Panc1 (cell line): ENCODE data around the gene ADAD1. TPM values are rescaled to one million over a fixed set of nuclear protein-coding genes. Genes with fewer than 3 reads are reported as not detected.
A peak's percentile ranks its signal among the peaks of the same experiment; 100 is the strongest.

Source experiments
- ATAC-seq: fragments of 200-7000 bp; cut with Tn5 transposase; 2 replicates; pipeline ENCODE4 v1.9.1; 2020; ENCODE audit warnings: mild to moderate bottlenecking, moderate library complexity
- BruUV-seq: library from RNA; stranded (reverse); fragments of 400-500 nt; replicated peaks from 2 replicates; lab custom pipeline; 2021; lab: Mats Ljungman, UMichigan
- CTCF ChIA-PET: fragments of 300-600 bp; sonication (Branson Sonifier 250); formaldehyde crosslinking; loops from one replicate; lab custom pipeline; 2022; ENCODE audit warnings: antibody characterized with exemption; lab: Charles Lee
- POLR2A ChIA-PET: fragments of 300-600 bp; sonication (Branson Sonifier 250); formaldehyde crosslinking; loops from one replicate; lab custom pipeline; 2022; ENCODE audit warnings: antibody characterized with exemption; lab: Charles Lee
- DNase-seq: peaks from one replicate; pipeline ENCODE4 v3.0.0-alpha.2; 2010; ENCODE audit warnings: low read depth, low spot score
- H3K27ac ChIP-seq: 2 replicates; pipeline ENCODE4 v1.5.1; 2011; ENCODE audit warnings: mild to moderate bottlenecking, low read length, inconsistent platforms
- H3K27me3 ChIP-seq: fragments of 200-500 bp; sonication (Bioruptor generic); 2 replicates; pipeline ENCODE4 v1.6.0; 2014; ENCODE audit warnings: low read length, inconsistent platforms; ENCODE audit not compliant: control insufficient read depth, insufficient read depth
- H3K36me3 ChIP-seq: fragments of 200-500 bp; sonication (Bioruptor generic); 2 replicates; pipeline ENCODE4 v1.5.1; 2014; ENCODE audit warnings: inconsistent platforms, mild to moderate bottlenecking, low read length, moderate library complexity; ENCODE audit not compliant: control insufficient read depth, insufficient read depth
- H3K4me1 ChIP-seq: 2 replicates; pipeline ENCODE4 v1.5.1; 2011; ENCODE audit warnings: inconsistent platforms, mild to moderate bottlenecking, low read length, moderate library complexity; ENCODE audit not compliant: control insufficient read depth, insufficient read depth
- H3K4me3 ChIP-seq, 2 experiments: 2 replicates each; pipeline ENCODE4 v1.5.1; 2011 to 2012; ENCODE audit warnings: low read depth in 2 of 2, low read length in 2 of 2, mild to moderate bottlenecking in 2 of 2, inconsistent platforms in 1 of 2, moderate library complexity in 1 of 2
- H3K9me3 ChIP-seq: fragments of 200-500 bp; sonication (Bioruptor generic); 2 replicates; pipeline ENCODE4 v1.5.1; 2014; ENCODE audit warnings: low read depth, mild to moderate bottlenecking, inconsistent platforms, low read length, moderate library complexity; ENCODE audit not compliant: control insufficient read depth, insufficient read depth
- CTCF ChIP-seq: fragments of 450-650 bp; IDR thresholded peaks from 2 replicates; pipeline ENCODE4 v1.5.1; 2017; ENCODE audit warnings: mild to moderate bottlenecking
- POLR2AphosphoS5 ChIP-seq: IDR thresholded peaks from 2 replicates; pipeline ENCODE4 v1.6.1; 2012; ENCODE audit warnings: mild to moderate bottlenecking, low read depth, low read length, moderate library complexity
- REST ChIP-seq, 2 experiments: IDR thresholded peaks; 2 replicates each; pipeline ENCODE4 v1.6.1; 2011 to 2012; ENCODE audit warnings: low read depth in 2 of 2, control low read depth in 1 of 2, low read length in 1 of 2, mild to moderate bottlenecking in 1 of 2, moderate library complexity in 1 of 2; ENCODE audit not compliant: insufficient read depth in 1 of 2
- SIN3A ChIP-seq: IDR thresholded peaks from 2 replicates; pipeline ENCODE4 v1.6.1; 2012; ENCODE audit warnings: low read depth, mild to moderate bottlenecking, low read length, moderate library complexity, borderline replicate concordance; ENCODE audit not compliant: insufficient read depth
- TCF7L2 ChIP-seq: IDR thresholded peaks from 2 replicates; pipeline ENCODE4 v1.6.1; 2011; ENCODE audit warnings: mild to moderate bottlenecking, low read depth, low read length, inconsistent platforms
- in situ Hi-C: cut with HindIII; loops from 2 replicates; pipeline ENCODE4 v1.10.0; 2016; ENCODE audit warnings: low sequenced_read_pairs, low pct_unique_long_range_greater_than_20kb
- intact Hi-C: fragments of 100-400 bp; cut with micrococcal nuclease; formaldehyde crosslinking; loops from one replicate; pipeline ENCODE4 v1.10.0; 2022; ENCODE audit not compliant: unreplicated experiment
- total RNA-seq: library from RNA; stranded (reverse); gene quantifications from one replicate; pipeline ENCODE4 v1.2.1, GENCODE V29; 2021; ENCODE audit not compliant: unreplicated experiment

Gene ADAD1
- total RNA-seq, 1 experiment from 2014 or later: not detected

GRCh38 chr4:122458625-122459024 is 79.8 kb downstream of the ADAD1 start:
- DNase-seq: peak; percentile 2
- in situ Hi-C loops: no loop called here
- POLR2A ChIA-PET: no interaction called here
- Histone ChIP-seq H3K9me3 (no peaks in the 10 kb centered on the region), H3K4me3 (peak overlapping the region; percentile 30 to 41), H3K36me3 (no peaks in the 10 kb centered on the region), H3K27ac (0 out of 2 replicates have a peak overlapping the region, but pooled peaks have one; percentile 51), H3K4me1 (no peaks in the 10 kb centered on the region), H3K27me3 (no peaks in the 10 kb centered on the region)
- peak; percentile 62 for ATAC-seq
- BruUV-seq: no TSS peak
- intact Hi-C loops: no loop called here
- no peak for TF ChIP-seq CTCF
- CTCF ChIA-PET: no interaction called here

GRCh38 chr4:122469457-122469856 is 90.6 kb downstream of the ADAD1 start:
- DNase-seq (no peak), ATAC-seq (no peak)
- BruUV-seq: no TSS peak
- H3K9me3 ChIP-seq: no peaks in the 10 kb centered on the region
- POLR2A ChIA-PET: no interaction called here
- H3K4me1 ChIP-seq: no peaks in the 10 kb centered on the region
- H3K4me3 ChIP-seq: no peak overlapping the region
- intact Hi-C loops (no loop called here), in situ Hi-C loops (no loop called here)
- no peak overlapping the region for H3K27ac ChIP-seq
- no peak for TF ChIP-seq CTCF
- no peak for TF ChIP-seq SIN3A
- TF ChIP-seq REST (IDR thresholded peaks at IDR 0.05; ENCODE audit: insufficient read depth in 1 of 2, low read depth in 2 of 2, low read length in 1 of 2): no peak
- TF ChIP-seq TCF7L2: no peak
- no peak for TF ChIP-seq POLR2AphosphoS5
- no peaks in the 10 kb centered on the region for H3K27me3 ChIP-seq
- CTCF ChIA-PET: no interaction called here
- no peaks in the 10 kb centered on the region for H3K36me3 ChIP-seq

GRCh38 chr4:122475233-122475632 is 96.4 kb downstream of the ADAD1 start:
- TF ChIP-seq TCF7L2 (no peak), REST (IDR thresholded peaks at IDR 0.05; ENCODE audit: insufficient read depth in 1 of 2, low read depth in 2 of 2, low read length in 1 of 2) (no peak), CTCF (no peak), SIN3A (no peak), POLR2AphosphoS5 (no peak)
- H3K9me3 ChIP-seq: no peaks in the 10 kb centered on the region
- H3K27ac ChIP-seq: no peak overlapping the region
- H3K36me3 ChIP-seq: no peaks in the 10 kb centered on the region
- no peaks in the 10 kb centered on the region for H3K4me1 ChIP-seq
- ATAC-seq (no peak), DNase-seq (no peak)
- BruUV-seq: no TSS peak
- intact Hi-C loops (no loop called here), in situ Hi-C loops (no loop called here)
- H3K27me3 ChIP-seq: no peaks in the 10 kb centered on the region
- POLR2A ChIA-PET: no interaction called here
- H3K4me3 ChIP-seq: no peak overlapping the region
- CTCF ChIA-PET: no interaction called here
